ENCODE measurements around the gene SPO11. TPM values are rescaled to one million over a fixed set of nuclear protein-coding genes. Genes with fewer than 3 reads are reported as not detected.

The SPO11 gene
- total and polyA plus RNA-seq, 2 experiments from 2014 or later = not detected

GRCh38 chr20:57293995-57294394 is 35.6 kb upstream of the SPO11 start (continued):
- TF ChIP-seq EZH2 (IDR thresholded peaks at IDR 0.05; ENCODE audit: low read depth, unreplicated experiment) = no peak

- H3F3A ChIP-seq (replicated peaks; ENCODE audit: low read depth) = no peaks in the 10 kb centered on the region
- H3K36me3 ChIP-seq (ENCODE audit: insufficient read depth) = no peaks in the 10 kb centered on the region
- no peak overlapping the region for H3K27ac ChIP-seq (ENCODE audit: low read depth)
- no peak overlapping the region for H3K4me3 ChIP-seq
- H3K4me2 ChIP-seq = no peak overlapping the region
- H4K20me1 ChIP-seq (replicated peaks; ENCODE audit: insufficient read depth) = no peaks in the 10 kb centered on the region
- no peak; the same call in 2 of the 3 replicates for ATAC-seq
- H3K9me2 ChIP-seq (ENCODE audit: insufficient read depth) = no peaks in the 10 kb centered on the region
- TF ChIP-seq REST (IDR thresholded peaks at IDR 0.05; ENCODE audit: unreplicated experiment) = no peak
- no peak for TF ChIP-seq STAT1 (IDR thresholded peaks at IDR 0.05; ENCODE audit: unreplicated experiment)
- no peak for TF ChIP-seq JUNB (IDR thresholded peaks at IDR 0.05; ENCODE audit: unreplicated experiment)
- no peak for TF ChIP-seq POLR2AphosphoS5 (IDR thresholded peaks at IDR 0.05; ENCODE audit: low read depth)
- no peak for TF ChIP-seq EZH2phosphoT487 (IDR thresholded peaks at IDR 0.05; ENCODE audit: unreplicated experiment)
- H3K9me3 Mint-ChIP-seq = no peaks in the 10 kb centered on the region
- H2AFZ ChIP-seq = no peak overlapping the region
- H3K27me3 ChIP-seq (ENCODE audit: insufficient read depth) = no peaks in the 10 kb centered on the region
- no peak overlapping the region for H3K27ac Mint-ChIP-seq
- peaks cover 2% of the 10 kb centered on the region; the same call in 1 of the 2 replicates for H3K4me1 ChIP-seq (ENCODE audit: insufficient read depth)
- peaks cover 12% of the 10 kb centered on the region for H3K27me3 Mint-ChIP-seq (ENCODE audit: insufficient read depth, low read depth, poor library complexity)
- H3K36me3 Mint-ChIP-seq (ENCODE audit: low read depth) = no peaks in the 10 kb centered on the region
- H3K4me3 Mint-ChIP-seq = no peak overlapping the region
- H3K4me1 Mint-ChIP-seq = peaks cover 22% of the 10 kb centered on the region
- H3K79me2 ChIP-seq (replicated peaks; ENCODE audit: insufficient read depth) = no peaks in the 10 kb centered on the region
- DNase-seq (ENCODE audit: low spot score) = peak; percentile 21
These were observed 35.1 kb upstream of the SPO11 start for GRCh38 chr20:57294550-57294949.

GRCh38 chr20:57298457-57298856 is 31.1 kb upstream of the SPO11 start:
- Histone ChIP-seq H3K4me3 (no peak overlapping the region), H4K20me1 (replicated peaks; ENCODE audit: insufficient read depth) (no peaks in the 10 kb centered on the region), H3K4me1 (ENCODE audit: insufficient read depth) (no peaks in the 10 kb centered on the region), H3K36me3 (ENCODE audit: insufficient read depth) (no peaks in the 10 kb centered on the region), H3K27me3 (ENCODE audit: insufficient read depth) (no peaks in the 10 kb centered on the region), H2AFZ (no peak overlapping the region), H3K27ac (ENCODE audit: low read depth) (no peak overlapping the region), H3K79me2 (replicated peaks; ENCODE audit: insufficient read depth) (no peaks in the 10 kb centered on the region), H3K9me2 (ENCODE audit: insufficient read depth) (no peaks in the 10 kb centered on the region), H3F3A (replicated peaks; ENCODE audit: low read depth) (no peaks in the 10 kb centered on the region), H3K4me2 (no peak overlapping the region)
- no peak for DNase-seq (ENCODE audit: low spot score)
- TF ChIP-seq STAT1 (IDR thresholded peaks at IDR 0.05; ENCODE audit: unreplicated experiment) = no peak
- TF ChIP-seq EZH2phosphoT487 (IDR thresholded peaks at IDR 0.05; ENCODE audit: unreplicated experiment) = no peak
- TF ChIP-seq CTCF (conservative IDR thresholded peaks at IDR 0.05; ENCODE audit: low read depth in 2 of 2) = no peak
- no peak for TF ChIP-seq EZH2 (IDR thresholded peaks at IDR 0.05; ENCODE audit: low read depth, unreplicated experiment)
- no peak for TF ChIP-seq ETS1 (IDR thresholded peaks at IDR 0.05)
- Mint-ChIP-seq H3K27ac (no peak overlapping the region), H3K4me3 (no peak overlapping the region), H3K36me3 (ENCODE audit: low read depth) (no peaks in the 10 kb centered on the region), H3K4me1 (peaks cover 9% of the 10 kb centered on the region; the same call in 2 of the 3 replicates), H3K9me3 (no peaks in the 10 kb centered on the region), H3K27me3 (ENCODE audit: insufficient read depth, low read depth, poor library complexity) (no peaks in the 10 kb centered on the region)
- no peak for ATAC-seq

Measured in GM23338 (cell line).